ENCODE data around the gene SEPTIN12.

Gene SEPTIN12

DNA sequence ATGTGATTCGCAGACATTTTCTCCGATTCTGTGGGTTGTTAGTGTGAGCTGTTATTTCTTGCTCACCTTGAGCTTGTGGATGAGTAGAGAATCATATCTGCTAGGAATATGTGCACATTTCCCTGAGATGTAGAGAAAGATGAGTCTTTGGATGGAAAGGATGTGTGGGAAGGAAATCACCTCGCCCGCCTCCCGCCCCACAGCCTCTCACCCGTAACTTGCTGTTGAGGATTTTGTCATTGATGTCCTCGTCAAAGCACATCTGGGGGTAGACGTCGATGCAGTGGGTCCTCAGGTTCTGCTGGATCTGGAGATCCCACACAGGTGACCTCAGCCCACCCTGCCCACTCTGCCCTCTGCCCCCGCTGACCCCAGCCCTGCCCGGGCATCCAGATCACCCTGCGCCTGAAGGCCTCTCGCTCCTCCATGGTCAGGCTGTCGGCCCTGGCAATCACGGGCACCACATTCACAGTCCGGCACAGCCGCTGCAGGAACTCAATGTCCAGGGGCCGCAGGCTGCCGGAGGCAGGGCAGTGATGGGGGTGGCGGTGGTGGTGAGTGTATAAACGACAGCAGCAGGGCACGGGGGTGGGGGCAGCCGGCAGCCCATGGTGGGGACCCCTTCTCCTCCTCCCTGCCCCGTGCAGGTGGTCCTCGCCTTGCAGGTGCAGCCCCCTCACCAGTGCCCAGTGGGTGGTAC is 4.7 kb downstream of the SEPTIN12 start:
- DNase-seq, result no peak

DNA sequence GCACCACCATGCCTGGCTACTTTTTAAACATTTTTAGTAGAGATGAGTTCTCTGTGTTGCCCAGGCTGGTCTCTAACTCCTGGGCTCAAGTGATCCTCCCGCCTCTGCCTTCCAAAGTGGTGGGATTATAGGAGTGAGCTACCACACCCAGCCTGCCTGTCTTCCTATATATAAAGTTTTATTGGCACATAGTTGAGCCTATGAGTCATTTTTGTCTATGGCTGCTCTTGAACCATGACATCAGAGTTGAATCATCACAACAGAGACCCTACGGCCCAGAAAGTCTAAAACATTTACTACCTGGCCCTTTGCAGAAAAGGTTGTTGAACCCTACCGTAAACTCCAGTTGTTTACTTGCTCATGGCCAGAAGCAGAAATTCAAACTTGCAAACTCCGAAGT is 7.9 kb downstream of the SEPTIN12 start:
- no peak for DNase-seq

- DNase-seq, result no peak
These were observed 10.1 kb downstream of the SEPTIN12 start for GRCh38 chr16:4778050-4778392.

DNA sequence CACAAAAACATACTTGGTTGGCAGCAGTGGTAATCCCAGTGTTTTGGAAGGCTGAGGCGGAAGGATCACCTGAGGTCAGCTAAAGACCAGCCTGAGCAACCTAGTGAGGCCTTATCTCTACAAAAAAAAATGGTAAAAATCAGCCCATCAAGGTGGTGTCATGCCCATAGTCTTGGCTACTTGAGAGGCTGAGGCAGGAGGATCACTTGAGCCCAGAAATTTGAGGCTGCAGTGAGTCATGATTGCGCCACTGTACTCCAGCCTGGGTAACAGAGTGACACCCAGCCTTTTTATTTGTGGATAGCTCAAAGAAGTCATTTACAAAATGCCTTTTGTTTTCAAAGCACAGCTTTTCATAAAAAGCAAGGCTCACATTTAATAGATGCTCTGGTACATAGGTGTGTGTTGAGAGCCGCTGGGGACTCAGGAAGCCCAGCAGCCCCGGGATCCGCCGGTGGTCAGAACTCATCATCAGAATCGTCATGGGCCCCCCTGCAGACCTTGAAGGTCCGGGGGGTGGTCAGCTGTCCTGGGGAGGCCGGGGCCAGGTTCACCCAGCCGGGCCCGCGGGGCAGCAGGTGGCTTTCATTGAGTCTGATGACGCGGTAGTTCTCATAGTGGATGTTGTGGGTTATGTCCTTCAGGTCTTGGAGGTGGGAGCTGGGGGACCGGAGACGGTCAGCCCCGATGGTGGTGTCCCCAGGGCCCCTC is 10.7 kb downstream of the SEPTIN12 start:
- DNase-seq, result no peak

- DNase-seq, result no peak
These were observed 11.9 kb downstream of the SEPTIN12 start for GRCh38 chr16:4776141-4776705.

DNA sequence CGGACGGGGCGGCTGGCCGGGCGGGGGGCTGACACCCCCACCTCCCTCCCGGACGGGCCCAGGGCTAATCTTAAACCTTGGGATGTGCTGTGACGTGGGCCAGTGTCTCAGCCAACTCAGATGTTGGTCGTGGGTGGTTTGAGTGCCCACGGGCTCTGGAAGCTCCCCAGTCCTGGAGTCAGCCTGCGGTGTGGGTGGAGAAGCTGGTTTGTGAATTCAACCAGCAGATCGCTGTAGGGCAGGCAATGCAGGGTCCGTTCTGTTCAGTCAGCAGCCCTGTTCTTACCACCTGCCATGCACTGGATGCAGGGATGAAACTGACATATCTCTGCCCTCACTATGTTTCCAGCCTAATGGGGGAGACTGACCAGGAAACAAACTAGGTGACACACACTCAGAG is 13.1 kb downstream of the SEPTIN12 start:
- DNase-seq, result no peak

DNA sequence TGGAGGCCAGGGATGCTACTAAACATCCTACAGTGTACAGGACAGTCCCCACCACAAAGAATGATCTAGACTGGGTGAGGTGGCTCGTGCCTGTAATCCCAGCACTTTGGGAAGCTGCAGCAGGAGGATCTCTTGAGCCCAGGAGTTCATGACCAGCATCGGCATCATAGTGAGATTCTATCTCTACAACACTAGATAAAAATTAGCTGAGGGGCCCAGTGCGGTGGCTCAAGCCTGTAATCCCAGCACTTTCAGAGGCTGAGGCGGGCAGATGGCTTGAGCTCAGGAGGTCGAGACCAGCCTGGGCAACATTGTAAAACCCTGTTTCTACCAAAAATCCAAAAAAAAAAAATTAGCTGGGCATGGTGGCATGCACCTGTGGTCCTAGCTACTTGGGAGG is 15.8 kb downstream of the SEPTIN12 start:
- no peak for DNase-seq

DNA sequence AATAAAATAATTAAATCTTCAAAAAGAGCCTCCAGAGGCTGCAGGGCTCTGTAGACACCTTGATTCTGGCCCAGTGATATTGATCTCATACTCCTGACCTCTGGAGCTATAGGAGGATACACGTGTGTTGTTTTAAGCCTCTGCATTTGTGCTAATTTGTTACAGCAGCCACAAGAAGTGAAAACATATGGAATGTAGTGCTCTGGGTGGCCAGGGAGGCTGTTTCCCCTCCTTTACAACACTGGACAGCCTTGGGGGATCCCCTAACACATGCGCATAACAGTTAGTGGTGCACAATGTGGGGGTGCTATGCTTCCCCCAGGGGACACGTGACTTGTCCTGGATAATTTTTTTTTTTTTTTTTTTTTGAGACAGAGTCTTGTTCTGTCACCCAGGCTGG is 16.5 kb downstream of the SEPTIN12 start:
- DNase-seq, result no peak

- no peak for DNase-seq
These were observed 18.9 kb downstream of the SEPTIN12 start for GRCh38 chr16:4769306-4769638.

DNA sequence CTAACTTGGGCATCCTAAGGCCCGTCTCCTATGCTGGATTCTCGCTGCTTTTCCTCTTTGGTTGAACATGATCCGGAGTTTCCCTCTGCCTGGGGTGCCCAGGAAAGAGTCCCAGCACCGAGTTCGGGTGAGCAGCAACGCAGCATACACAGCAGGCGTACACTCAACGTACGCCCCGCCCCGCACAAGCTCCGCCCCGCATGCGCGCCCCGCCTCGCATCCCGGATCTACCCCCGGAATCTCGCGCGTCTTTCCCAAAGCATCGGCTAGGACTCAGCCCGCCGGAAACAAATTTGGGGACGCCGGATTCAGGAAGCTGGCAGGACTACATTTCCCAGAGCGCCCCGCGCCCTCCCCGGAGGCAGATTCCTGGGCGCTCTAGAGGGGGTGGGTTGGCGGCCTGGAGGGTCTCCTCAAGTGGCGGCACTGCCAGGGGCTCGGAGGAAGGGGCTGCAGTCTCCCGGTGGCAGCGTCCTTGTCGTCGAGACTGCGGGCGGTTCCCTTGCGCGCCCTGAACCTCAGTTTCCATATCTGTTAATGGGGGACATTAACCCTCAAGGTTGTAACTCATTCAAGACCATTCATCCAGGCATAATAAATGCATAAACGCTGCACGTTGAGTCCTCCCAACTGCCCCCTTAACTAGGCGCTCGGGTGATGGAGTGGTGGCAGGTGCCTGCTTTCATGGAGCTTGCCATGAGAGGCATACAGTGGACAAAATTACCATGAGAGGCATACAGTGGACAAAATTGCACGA is 19.4 kb downstream of the SEPTIN12 start:
- DNase-seq, result peak; percentile 92

DNA sequence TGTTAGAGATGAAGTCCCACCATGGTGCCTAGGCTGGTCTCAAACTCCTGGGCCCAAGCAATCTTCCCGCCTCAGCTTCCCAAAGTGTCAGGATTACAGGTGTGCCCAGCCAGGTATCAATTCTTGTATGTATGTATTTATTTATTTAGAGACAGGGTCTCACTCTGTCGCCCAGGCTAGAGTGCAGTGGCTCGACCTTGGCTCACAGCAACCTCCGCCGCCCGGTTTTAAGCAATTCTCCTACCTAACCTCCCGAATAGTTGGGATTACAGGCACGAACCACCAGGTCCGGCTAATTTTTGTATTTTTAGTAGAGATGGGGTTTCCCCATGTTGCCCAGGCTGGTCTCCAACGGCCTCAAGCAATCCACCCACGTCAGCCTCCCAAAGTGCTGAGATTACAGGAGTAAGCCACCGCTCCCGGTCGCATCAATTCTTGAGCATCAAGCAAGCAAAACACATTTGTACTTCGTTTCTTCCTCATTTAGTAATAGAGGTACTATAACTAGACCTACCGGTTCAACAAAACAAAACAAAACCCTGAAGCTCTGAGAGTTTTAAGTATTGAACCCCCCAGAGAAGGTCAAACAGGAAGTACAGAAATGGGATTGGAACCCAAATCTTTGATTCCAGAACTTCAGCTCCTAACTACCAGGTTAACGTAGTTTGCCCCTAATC is 20.1 kb downstream of the SEPTIN12 start:
- no peak for DNase-seq

GRCh38 chr16:4766875-4767628 is 21.1 kb downstream of the SEPTIN12 start, which contains the start of gene ZNF500:
Gene ZNF500 (minus strand): TSS chr16:4767162. CDS start chr16:4765978, 1,184 bp downstream.
- DNase-seq, result peak; percentile 96

- DNase-seq, result no peak
These were observed 22.4 kb downstream of the SEPTIN12 start for GRCh38 chr16:4765511-4766474.

GRCh38 chr16:4763791-4764190 is 24.4 kb downstream of the SEPTIN12 start:
- no peak for DNase-seq

GRCh38 chr16:4762205-4762604 is 25.9 kb downstream of the SEPTIN12 start:
- DNase-seq, result no peak

DNA sequence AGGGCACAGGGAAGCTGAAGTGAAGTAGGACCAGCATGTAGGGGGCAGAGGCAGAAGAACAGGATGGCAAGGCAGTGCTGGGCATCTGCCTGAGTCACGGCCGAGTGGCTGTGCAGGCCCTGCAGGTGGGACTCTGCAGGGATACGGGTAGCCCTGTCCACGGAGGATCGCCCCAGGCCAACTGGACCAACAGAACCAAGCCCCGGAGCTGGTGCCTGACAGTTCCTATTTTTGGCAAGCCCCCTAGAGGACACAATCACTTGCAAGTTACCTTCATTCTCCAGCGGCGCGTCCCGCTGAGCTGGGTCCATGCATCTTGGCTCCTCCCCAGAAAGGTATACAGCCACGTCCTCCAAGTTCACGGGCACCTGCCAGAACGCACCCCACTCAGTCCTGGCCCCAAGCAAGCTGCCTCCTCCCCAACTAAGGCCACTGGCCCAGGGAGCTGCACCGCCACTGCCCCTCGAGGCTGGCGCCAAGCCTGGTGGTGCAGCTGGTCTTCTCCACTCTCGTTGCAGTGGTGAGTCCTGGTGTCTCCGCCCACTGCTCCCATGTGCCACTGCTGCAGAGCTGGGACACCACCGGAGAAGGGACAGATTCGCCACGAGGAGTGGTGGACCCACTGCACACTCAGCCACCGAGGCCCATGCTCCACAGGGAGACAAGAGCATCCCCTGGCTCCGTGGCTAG is 27.8 kb downstream of the SEPTIN12 start:
- no peak for DNase-seq

- DNase-seq, result no peak
These were observed 32.5 kb downstream of the SEPTIN12 start for GRCh38 chr16:4755687-4756086.

DNA sequence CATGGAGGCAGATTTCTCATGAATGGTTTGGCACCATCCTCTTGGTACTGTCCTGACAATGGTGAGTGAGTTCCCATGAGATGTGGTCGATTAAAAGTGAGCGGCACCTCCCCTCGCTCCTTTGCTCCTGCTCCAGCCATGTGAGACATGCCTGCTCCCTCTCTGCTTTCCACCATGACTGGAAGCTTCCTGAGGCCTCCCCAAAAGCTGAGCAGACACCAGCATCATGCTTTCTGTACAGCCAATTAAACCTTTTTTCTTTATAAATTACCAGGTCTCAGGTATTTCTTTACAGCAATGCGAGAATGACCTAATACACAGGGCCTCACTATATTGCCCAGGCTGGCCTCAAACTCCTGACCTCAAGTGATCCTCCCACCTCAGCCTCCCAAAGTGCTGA is 33.3 kb downstream of the SEPTIN12 start:
- DNase-seq, result no peak

- no peak for DNase-seq
These were observed 34.9 kb downstream of the SEPTIN12 start for GRCh38 chr16:4753227-4753626.

DNA sequence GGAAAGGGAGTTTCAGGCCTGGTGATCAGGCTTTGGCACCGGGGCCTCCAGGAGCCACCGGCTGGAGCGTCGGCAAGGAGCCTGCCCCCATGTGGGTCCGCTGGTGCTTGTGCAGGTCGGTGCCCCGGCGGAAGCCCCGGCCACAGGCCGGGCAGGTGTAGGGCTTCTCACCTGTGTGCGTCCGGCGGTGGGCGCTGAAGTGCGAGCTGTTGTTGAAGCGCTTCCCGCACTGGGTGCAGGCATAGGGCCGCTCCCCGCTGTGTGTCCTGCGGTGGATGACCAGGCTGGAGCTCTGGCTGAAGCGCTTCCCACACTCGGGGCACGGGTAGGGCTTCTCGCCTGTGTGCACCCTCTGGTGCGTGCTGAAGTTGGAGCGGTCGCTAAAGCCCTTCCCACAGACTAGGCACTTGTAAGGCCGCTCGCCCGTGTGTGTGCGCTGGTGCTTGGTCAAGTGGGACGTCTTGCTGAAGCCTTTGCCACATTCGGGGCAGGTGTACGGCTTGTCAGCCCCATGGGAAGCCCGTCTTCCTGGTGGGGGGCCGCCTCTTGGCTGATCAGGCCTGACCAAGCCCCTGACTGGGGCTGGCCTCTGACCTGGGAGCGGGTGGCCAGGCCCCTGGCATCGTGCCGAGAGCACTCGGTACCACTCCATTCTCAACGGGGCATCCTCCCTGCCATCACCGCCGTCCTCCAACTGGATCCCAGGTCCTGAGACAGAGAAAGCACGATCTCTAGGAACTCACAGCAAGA is 35.6 kb downstream of the SEPTIN12 start:
- DNase-seq, result no peak
